VCaP (cell line): ENCODE results near the gene FAM135A.

Source experiments
- H3K27ac ChIP-seq: fragments of 450-650 bp; 2 replicates; pipeline ENCODE4 v1.5.1; 2017
- TF ChIP-seq, protein P1 (sequence below): fragments of 450-650 bp; conservative IDR thresholded peaks from 2 replicates; pipeline ENCODE4 v1.5.1; 2017; ENCODE audit warnings: mild to moderate bottlenecking, moderate library complexity

FAM135A gene

DNA sequence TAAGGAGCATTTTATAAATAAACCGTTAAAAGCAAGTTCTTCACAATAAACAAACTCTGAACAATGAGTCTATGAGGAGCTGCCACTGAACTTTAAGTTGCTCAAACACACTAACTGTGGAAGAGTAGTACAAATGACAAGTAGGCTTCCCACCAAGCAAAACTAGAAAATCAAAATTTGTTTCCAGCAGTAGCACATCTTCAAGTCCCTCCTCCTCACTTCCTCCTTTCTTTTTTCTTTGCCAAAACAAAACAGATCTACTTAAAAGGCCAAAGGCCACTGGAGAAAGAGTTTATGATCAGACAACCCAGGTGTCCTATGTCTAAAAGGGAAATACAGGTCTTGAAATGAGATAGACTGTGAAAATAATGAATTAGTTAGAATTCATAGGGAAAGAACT is 17.1 kb upstream of the FAM135A start:
- no peak overlapping the region for H3K27ac ChIP-seq
- TF ChIP-seq, protein P1, sequence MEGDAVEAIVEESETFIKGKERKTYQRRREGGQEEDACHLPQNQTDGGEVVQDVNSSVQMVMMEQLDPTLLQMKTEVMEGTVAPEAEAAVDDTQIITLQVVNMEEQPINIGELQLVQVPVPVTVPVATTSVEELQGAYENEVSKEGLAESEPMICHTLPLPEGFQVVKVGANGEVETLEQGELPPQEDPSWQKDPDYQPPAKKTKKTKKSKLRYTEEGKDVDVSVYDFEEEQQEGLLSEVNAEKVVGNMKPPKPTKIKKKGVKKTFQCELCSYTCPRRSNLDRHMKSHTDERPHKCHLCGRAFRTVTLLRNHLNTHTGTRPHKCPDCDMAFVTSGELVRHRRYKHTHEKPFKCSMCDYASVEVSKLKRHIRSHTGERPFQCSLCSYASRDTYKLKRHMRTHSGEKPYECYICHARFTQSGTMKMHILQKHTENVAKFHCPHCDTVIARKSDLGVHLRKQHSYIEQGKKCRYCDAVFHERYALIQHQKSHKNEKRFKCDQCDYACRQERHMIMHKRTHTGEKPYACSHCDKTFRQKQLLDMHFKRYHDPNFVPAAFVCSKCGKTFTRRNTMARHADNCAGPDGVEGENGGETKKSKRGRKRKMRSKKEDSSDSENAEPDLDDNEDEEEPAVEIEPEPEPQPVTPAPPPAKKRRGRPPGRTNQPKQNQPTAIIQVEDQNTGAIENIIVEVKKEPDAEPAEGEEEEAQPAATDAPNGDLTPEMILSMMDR, result no peak

DNA sequence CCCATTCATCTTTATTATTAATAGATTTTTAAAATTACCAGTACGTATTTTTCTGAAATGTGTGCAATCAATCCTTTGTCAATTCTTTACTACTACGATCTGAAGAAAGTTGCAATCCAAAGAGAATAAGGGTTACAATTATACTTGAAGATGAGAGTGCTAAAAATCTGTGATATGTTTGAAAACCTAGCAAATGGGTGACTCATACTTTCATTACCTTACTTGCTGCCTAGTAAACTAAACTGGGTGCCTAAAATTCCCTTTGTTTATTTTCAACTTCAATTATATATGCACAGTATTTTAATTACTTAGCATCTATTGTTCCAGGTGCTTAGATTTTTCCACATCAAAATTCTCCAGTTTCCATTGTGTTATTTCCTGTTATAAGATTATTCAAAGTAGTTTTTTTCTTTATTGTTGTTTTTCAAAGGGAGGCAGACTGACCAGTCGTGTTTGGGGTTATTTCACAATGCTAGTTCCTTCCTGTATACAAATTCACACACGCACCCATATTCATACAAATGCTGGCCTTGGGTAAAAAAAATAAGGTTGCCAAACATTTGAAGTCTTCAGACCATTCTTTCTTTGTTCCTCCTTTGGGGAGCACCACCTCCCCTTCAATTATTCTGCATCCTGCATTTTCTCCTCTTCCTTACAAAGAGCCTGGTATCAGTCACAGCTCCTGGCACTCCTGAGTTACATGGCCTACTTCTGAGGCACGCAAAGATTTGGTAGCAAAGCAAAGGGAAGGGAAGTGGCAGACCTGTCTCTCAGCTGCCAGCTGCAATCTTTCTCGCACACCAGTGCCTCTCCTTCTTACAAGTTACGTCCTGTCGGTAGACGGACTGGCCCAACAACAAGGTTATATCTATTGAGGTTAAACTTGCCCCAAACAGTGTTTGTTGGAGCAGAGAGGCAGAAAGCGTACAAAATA is 16.2 kb upstream of the FAM135A start:
- peak overlapping the region; percentile 74 for H3K27ac ChIP-seq
- TF ChIP-seq, protein P1, result no peak

DNA sequence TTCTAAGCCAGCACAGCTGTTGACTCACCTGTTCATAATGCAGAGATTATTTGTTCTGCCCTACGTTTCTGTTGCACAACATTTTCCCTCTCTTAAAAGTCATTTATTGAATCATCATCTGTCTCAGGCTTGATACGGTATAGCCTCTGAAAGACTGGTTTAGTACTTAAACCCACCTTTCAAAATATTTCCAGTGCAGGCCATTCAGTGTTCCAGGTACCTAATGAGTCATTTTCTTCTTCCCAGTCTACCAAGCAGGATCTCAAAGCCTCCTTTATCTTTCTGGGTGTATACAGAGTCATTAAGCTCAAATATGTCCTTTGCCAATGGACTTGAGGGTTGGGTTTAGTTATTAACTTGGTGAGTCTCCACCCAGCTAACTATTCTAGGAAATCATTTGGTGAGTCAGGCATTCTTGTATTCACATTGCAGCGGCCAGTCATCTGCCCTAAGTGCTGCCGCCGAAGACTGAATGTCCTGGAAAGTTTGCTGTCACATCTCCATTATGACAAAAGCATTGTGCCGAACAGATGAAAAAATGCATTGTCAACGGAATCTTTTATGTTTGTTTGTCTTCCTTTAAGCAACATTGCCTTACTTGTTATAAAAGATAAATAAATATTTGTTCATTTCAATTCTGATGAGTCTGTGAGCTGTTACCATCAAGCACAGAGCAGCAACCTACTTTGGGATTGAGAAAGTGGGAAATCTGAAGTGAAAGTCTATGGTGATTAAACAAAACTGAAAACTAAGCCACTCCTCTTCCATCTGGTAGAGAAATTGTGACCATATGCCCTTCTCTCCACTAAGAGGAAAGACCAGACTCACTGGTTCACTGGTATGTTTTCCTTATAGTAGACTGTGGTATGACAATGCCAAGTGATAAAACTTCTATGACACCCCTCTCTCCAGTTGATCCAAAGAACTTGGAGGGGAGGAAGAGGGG is 14.3 kb upstream of the FAM135A start:
- peak overlapping the region; percentile 74 for H3K27ac ChIP-seq
- TF ChIP-seq, protein P1, result no peak

DNA sequence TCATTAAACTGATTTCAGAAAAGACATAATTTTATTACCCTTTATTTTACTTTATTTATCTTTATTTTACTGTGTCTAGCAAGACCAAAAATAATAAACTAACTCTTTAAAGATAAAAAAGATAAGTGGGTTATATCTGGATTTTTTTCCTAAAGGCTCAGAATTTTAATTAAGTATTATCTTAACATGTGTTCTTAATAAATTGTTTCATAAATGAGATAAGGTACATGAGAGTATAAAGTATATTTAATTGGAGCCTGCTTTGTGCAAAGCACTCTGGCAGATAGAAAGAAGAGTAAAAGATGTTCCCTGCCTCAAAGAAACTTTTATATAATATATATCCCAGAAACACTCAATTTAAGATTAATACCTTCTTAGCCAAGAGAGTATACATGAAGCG is 8.7 kb upstream of the FAM135A start:
- TF ChIP-seq, protein P1, result no peak

DNA sequence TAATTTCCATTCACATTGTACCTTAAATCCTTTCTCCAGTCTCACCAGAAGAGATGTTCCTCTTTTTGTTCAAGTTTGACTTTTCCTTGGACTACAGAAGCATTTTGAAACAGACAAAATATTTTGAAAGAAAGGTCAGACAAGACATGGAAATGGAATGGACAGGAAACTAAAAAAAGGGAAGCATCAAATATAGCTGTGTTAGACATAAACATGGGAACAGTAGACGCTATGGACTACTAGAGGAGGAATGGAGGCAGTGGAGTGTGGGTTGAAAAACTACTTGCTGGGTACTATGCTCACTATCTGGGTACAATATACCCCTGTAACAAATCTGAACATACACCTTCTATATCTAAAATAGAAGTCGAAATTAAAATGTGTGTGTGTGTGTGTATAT is 4.1 kb upstream of the FAM135A start:
- TF ChIP-seq, protein P1, result no peak
- no peak overlapping the region for H3K27ac ChIP-seq

More for the DNA sequence above, 8.7 kb upstream of the FAM135A start:
- H3K27ac ChIP-seq, result peak overlapping the region; percentile 54

DNA sequence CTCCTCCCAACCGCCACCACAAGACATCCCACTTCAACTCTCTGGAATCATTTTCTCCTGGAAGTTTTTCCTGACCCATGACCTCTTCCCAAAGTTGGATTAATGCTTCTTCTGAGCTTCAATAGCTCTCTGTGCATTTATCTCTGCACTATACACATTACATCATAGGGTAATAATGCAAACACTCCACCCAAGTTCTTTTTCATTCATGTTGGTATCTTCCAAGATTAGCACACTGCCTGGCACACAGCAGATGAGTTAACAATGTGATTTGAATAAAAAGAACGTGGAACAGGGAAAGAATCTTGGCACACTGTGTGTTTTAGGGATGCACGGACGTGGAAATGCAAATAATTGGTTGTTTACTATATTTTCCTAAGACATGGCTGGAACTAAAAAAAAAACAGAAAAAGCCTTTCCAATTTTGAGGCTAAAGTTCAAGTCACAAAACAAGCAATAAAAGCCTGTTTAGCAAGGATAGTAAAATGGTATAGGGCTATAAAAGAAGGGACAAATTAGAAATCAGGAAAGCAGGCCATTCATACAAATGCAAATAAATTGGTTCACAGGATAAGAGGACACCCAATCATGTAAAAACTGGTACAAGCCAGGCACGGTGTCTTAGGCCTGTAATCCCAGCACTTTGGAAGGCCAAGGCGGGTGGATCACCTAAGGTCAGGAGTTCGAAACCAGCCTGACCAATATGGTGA is 1.6 kb upstream of the FAM135A start:
- H3K27ac ChIP-seq, result no peak overlapping the region
- TF ChIP-seq, protein P1, result no peak
